ENCODE data around the gene MAST4. TPM values are rescaled to one million over a fixed set of nuclear protein-coding genes. Genes with fewer than 3 reads are reported as not detected.

MAST4 gene
- total RNA-seq, 2 donors from 2014 or later = 11.0 to 11.5 TPM

DNA sequence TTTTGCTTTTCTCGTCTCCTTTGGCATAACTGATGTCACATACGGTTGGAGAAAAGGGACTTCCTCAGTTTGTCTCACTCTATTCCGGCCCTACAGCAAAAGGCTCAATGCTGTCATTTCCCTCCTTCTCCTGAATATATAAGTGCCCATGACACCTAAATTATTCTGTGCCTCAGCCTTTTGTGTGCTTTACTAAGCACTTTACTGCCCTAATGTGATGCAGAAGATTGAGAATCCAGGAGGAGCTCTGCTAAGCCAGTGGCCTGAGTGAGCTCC, 592.8 kb downstream of the MAST4 start:
- H3K27ac ChIP-seq (ENCODE audit: low read depth, low read length) = no peak overlapping the region
- no peak overlapping the region for H3K4me3 ChIP-seq (ENCODE audit: low read length)
- H3K4me3 Mint-ChIP-seq = no peak overlapping the region
- no peaks in the 10 kb centered on the region for H3K27me3 ChIP-seq (ENCODE audit: control insufficient read depth, insufficient read depth, low read length, poor library complexity, severe bottlenecking)
- peaks cover 2% of the 10 kb centered on the region for H3K36me3 Mint-ChIP-seq (ENCODE audit: low read depth)
- no peak for DNase-seq
- no peak overlapping the region for H3K9ac ChIP-seq (ENCODE audit: extremely low read depth, low read length, poor library complexity, severe bottlenecking)
- H3K27ac Mint-ChIP-seq = no peak overlapping the region
- WGBS, 2 experiments (ENCODE audit: insufficient coverage in 1 of 2, insufficient read length in 1 of 2) = 93 to 100% methylated on average over 3 of the region's 3 CpGs
- peaks cover 25% of the 10 kb centered on the region for H3K4me1 Mint-ChIP-seq
- TF ChIP-seq CTCF (conservative IDR thresholded peaks at IDR 0.05) = no peak
- peaks cover 6% of the 10 kb centered on the region for H3K4me1 ChIP-seq (ENCODE audit: control insufficient read depth, insufficient read depth, low read length)
- no peaks in the 10 kb centered on the region for H3K27me3 Mint-ChIP-seq (ENCODE audit: insufficient read depth)
- H3K9me3 ChIP-seq (ENCODE audit: control insufficient read depth, low read length) = peaks cover 16% of the 10 kb centered on the region
- H3K36me3 ChIP-seq (ENCODE audit: control insufficient read depth, insufficient read depth, low read length) = no peaks in the 10 kb centered on the region
- peaks cover 15% of the 10 kb centered on the region for H3K9me3 Mint-ChIP-seq

- 94% methylated on average over 1 of the region's 1 CpG; no CpG with 5 or more reads in 1 of the 2 experiments for WGBS, 2 experiments (ENCODE audit: insufficient coverage in 1 of 2, insufficient read length in 1 of 2)
- H3K27ac Mint-ChIP-seq = no peak overlapping the region
- H3K36me3 ChIP-seq (ENCODE audit: control insufficient read depth, insufficient read depth, low read length) = no peaks in the 10 kb centered on the region
- H3K4me1 ChIP-seq (ENCODE audit: control insufficient read depth, insufficient read depth, low read length) = peaks cover 6% of the 10 kb centered on the region
- H3K9me3 Mint-ChIP-seq = peaks cover 15% of the 10 kb centered on the region
- H3K27me3 Mint-ChIP-seq (ENCODE audit: insufficient read depth) = no peaks in the 10 kb centered on the region
- no peak overlapping the region for H3K27ac ChIP-seq (ENCODE audit: low read depth, low read length)
- no peak overlapping the region for H3K4me3 Mint-ChIP-seq
- peaks cover 25% of the 10 kb centered on the region for H3K4me1 Mint-ChIP-seq
- H3K36me3 Mint-ChIP-seq (ENCODE audit: low read depth) = peaks cover 2% of the 10 kb centered on the region
- peaks cover 16% of the 10 kb centered on the region for H3K9me3 ChIP-seq (ENCODE audit: control insufficient read depth, low read length)
- no peaks in the 10 kb centered on the region for H3K27me3 ChIP-seq (ENCODE audit: control insufficient read depth, insufficient read depth, low read length, poor library complexity, severe bottlenecking)
- no peak overlapping the region for H3K4me3 ChIP-seq (ENCODE audit: low read length)
- no peak for DNase-seq
- no peak overlapping the region for H3K9ac ChIP-seq (ENCODE audit: extremely low read depth, low read length, poor library complexity, severe bottlenecking)
- no peak for TF ChIP-seq CTCF (conservative IDR thresholded peaks at IDR 0.05)
Measured at GRCh38 chr5:67189931-67190330, 593.7 kb downstream of the MAST4 start.

GRCh38 chr5:67190410-67190809, 594.2 kb downstream of the MAST4 start:
- Mint-ChIP-seq H3K27me3 (ENCODE audit: insufficient read depth) (no peaks in the 10 kb centered on the region), H3K9me3 (peaks cover 15% of the 10 kb centered on the region), H3K36me3 (ENCODE audit: low read depth) (peaks cover 2% of the 10 kb centered on the region), H3K4me3 (no peak overlapping the region), H3K27ac (peak overlapping the region; percentile 13), H3K4me1 (peaks cover 25% of the 10 kb centered on the region)
- Histone ChIP-seq H3K9me3 (ENCODE audit: control insufficient read depth, low read length) (peaks cover 16% of the 10 kb centered on the region), H3K4me1 (ENCODE audit: control insufficient read depth, insufficient read depth, low read length) (peaks cover 6% of the 10 kb centered on the region), H3K4me3 (ENCODE audit: low read length) (no peak overlapping the region), H3K36me3 (ENCODE audit: control insufficient read depth, insufficient read depth, low read length) (no peaks in the 10 kb centered on the region), H3K27me3 (ENCODE audit: control insufficient read depth, insufficient read depth, low read length, poor library complexity, severe bottlenecking) (no peaks in the 10 kb centered on the region), H3K9ac (ENCODE audit: extremely low read depth, low read length, poor library complexity, severe bottlenecking) (no peak overlapping the region), H3K27ac (ENCODE audit: low read depth, low read length) (no peak overlapping the region)
- DNase-seq = no peak
- 92% methylated on average over 3 to 4 of the region's 4 CpGs for WGBS, 2 experiments (ENCODE audit: insufficient coverage in 1 of 2, insufficient read length in 1 of 2)
- TF ChIP-seq CTCF (conservative IDR thresholded peaks at IDR 0.05) = no peak

Measured in endodermal cell (in vitro differentiated cells).